Endodermal cell (in vitro differentiated cells): ENCODE data around the gene PLXDC1. TPM values are rescaled to one million over a fixed set of nuclear protein-coding genes. Genes with fewer than 3 reads are reported as not detected.

ENCODE experiments used
- DNase-seq: peaks from one replicate; pipeline ENCODE4 v3.0.0-alpha.2; 2017
- H3K27ac ChIP-seq: 2 replicates; pipeline ENCODE4 v1.5.1; 2013; ENCODE audit warnings: mild to moderate bottlenecking, low read depth, low read length, moderate library complexity
- H3K27me3 ChIP-seq: 2 replicates; pipeline ENCODE4 v1.6.1; 2013; ENCODE audit warnings: mild to moderate bottlenecking, low read length, moderate library complexity; ENCODE audit not compliant: insufficient read depth, control insufficient read depth, poor library complexity, severe bottlenecking
- H3K36me3 ChIP-seq: 2 replicates; pipeline ENCODE4 v1.7.0; 2013; ENCODE audit warnings: mild to moderate bottlenecking, low read length, moderate library complexity; ENCODE audit not compliant: control insufficient read depth, insufficient read depth
- H3K4me1 ChIP-seq: one replicate; pipeline ENCODE4 v1.7.0; 2013; ENCODE audit warnings: low read length; ENCODE audit not compliant: control insufficient read depth, insufficient read depth
- H3K4me3 ChIP-seq: 2 replicates; pipeline ENCODE4 v1.5.1; 2013; ENCODE audit warnings: mild to moderate bottlenecking, low read length, moderate library complexity
- H3K9ac ChIP-seq: 2 replicates; pipeline ENCODE4 v1.6.1; 2013; ENCODE audit warnings: mild to moderate bottlenecking, low read length, moderate library complexity; ENCODE audit not compliant: poor library complexity, severe bottlenecking; ENCODE audit errors: extremely low read depth
- H3K9me3 ChIP-seq: 2 replicates; pipeline ENCODE4 v1.6.1; 2013; ENCODE audit warnings: mild to moderate bottlenecking, low read length, moderate library complexity; ENCODE audit not compliant: control insufficient read depth
- H3K27ac Mint-ChIP-seq: 2 replicates; pipeline ENCODE4 v1.8.0; 2020; ENCODE audit warnings: mixed read lengths
- H3K27me3 Mint-ChIP-seq: 2 replicates; pipeline ENCODE4 v1.8.0; 2021; ENCODE audit warnings: mild to moderate bottlenecking, mixed read lengths; ENCODE audit not compliant: insufficient read depth
- H3K36me3 Mint-ChIP-seq: 2 replicates; pipeline ENCODE4 v1.8.0; 2020; ENCODE audit warnings: low read depth, mixed read lengths
- H3K4me1 Mint-ChIP-seq: 2 replicates; pipeline ENCODE4 v1.8.0; 2020; ENCODE audit warnings: mixed read lengths
- H3K4me3 Mint-ChIP-seq: 2 replicates; pipeline ENCODE4 v1.8.0; 2020; ENCODE audit warnings: mild to moderate bottlenecking, moderate library complexity, mixed read lengths
- H3K9me3 Mint-ChIP-seq: 2 replicates; pipeline ENCODE4 v1.8.0; 2020; ENCODE audit warnings: mild to moderate bottlenecking, mixed read lengths
- CTCF ChIP-seq: fragments of 200-600 bp; sonication (generic); conservative IDR thresholded peaks from 2 replicates; pipeline ENCODE4 v1.5.0; 2021; ENCODE audit warnings: antibody characterized with exemption, mild to moderate bottlenecking
- WGBS, 2 experiments: methylation state at CpG; one replicate each; pipeline versions ENCODE4 v1.1.5 to v1.1.7; 2013; ENCODE audit warnings: missing lambda C conversion rate in 2 of 2, mixed read lengths in 1 of 2; ENCODE audit not compliant: insufficient coverage in 1 of 2, insufficient read length in 1 of 2; 5-methylcytosine and 5-hydroxymethylcytosine counted together
- total RNA-seq, 2 donors: library from RNA; stranded (reverse); fragmentation: NEBNext Ultra II Directional in 1 of 2; extraction: Animal tissue kit (Norgen Biotek cat#: 25700) in 1 of 2; gene quantifications; 2 replicates in 1 of 2; 3 replicates in 1 of 2; pipeline ENCODE4 v1.2.1, GENCODE V29; 2021

PLXDC1 gene
- total RNA-seq, 2 donors from 2014 or later, result 9.0 TPM

GRCh38 chr17:39150104-39150634, 1.3 kb downstream of the PLXDC1 start:
- no peaks in the 10 kb centered on the region for H3K36me3 Mint-ChIP-seq
- H3K4me3 Mint-ChIP-seq, result peak overlapping the region; percentile 95
- H3K36me3 ChIP-seq, result no peaks in the 10 kb centered on the region
- no peak for DNase-seq
- no peak for TF ChIP-seq CTCF
- peaks cover 37% of the 10 kb centered on the region for H3K27me3 ChIP-seq
- no peaks in the 10 kb centered on the region for H3K9me3 Mint-ChIP-seq
- no peaks in the 10 kb centered on the region for H3K4me1 ChIP-seq
- H3K27ac ChIP-seq, result no peak overlapping the region
- no peak overlapping the region for H3K9ac ChIP-seq
- H3K27ac Mint-ChIP-seq, result no peak overlapping the region
- peaks cover 41% of the 10 kb centered on the region for H3K27me3 Mint-ChIP-seq
- no peaks in the 10 kb centered on the region for H3K9me3 ChIP-seq
- WGBS, 2 experiments, result 78 to 87% methylated on average over 3 to 5 of the region's 5 CpGs
- H3K4me1 Mint-ChIP-seq, result peaks cover 5% of the 10 kb centered on the region
- H3K4me3 ChIP-seq, result no peak overlapping the region

GRCh38 chr17:39147221-39148185, 3.9 kb downstream of the PLXDC1 start:
- no peaks in the 10 kb centered on the region for H3K9me3 ChIP-seq
- H3K36me3 ChIP-seq, result no peaks in the 10 kb centered on the region
- H3K27ac ChIP-seq, result no peak overlapping the region
- Mint-ChIP-seq H3K27me3 (peaks cover 41% of the 10 kb centered on the region), H3K4me3 (no peak overlapping the region), H3K36me3 (no peaks in the 10 kb centered on the region), H3K9me3 (no peaks in the 10 kb centered on the region), H3K27ac (no peak overlapping the region), H3K4me1 (peaks cover 5% of the 10 kb centered on the region)
- no peaks in the 10 kb centered on the region for H3K4me1 ChIP-seq
- no peak for TF ChIP-seq CTCF
- 67 to 80% methylated on average over 6 to 13 of the region's 13 CpGs for WGBS, 2 experiments
- no peak overlapping the region for H3K9ac ChIP-seq
- H3K27me3 ChIP-seq, result peaks cover 37% of the 10 kb centered on the region
- no peak overlapping the region for H3K4me3 ChIP-seq
- no peak for DNase-seq

DNA sequence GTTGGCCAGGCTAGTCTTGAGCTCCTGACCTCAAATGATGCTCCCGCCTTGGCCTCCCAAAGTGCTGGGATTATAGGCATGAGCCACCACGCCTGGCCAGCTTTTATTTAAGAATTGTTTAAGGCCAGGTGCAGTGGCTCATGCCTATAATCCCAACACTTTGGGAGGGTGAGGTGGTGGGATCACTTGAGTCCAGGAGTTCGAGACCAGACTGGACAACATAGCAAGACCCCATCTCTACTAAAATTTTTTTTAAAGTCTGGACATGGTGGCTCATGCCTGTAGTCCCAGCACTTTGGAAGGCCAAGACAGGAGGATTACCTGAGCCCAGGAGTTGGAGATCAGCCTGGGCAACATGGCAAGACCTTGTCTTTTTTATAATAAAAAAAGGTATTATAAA, 5.2 kb downstream of the PLXDC1 start:
- DNase-seq, result no peak
- H3K27me3 Mint-ChIP-seq, result peaks cover 33% of the 10 kb centered on the region
- H3K36me3 Mint-ChIP-seq, result no peaks in the 10 kb centered on the region
- H3K9me3 Mint-ChIP-seq, result peaks cover 3% of the 10 kb centered on the region
- TF ChIP-seq CTCF, result no peak
- Histone ChIP-seq H3K4me1 (no peaks in the 10 kb centered on the region), H3K36me3 (no peaks in the 10 kb centered on the region), H3K9me3 (peaks cover 4% of the 10 kb centered on the region), H3K27me3 (peaks cover 26% of the 10 kb centered on the region), H3K27ac (no peak overlapping the region), H3K9ac (no peak overlapping the region), H3K4me3 (no peak overlapping the region)
- no peak overlapping the region for H3K27ac Mint-ChIP-seq
- peaks cover 5% of the 10 kb centered on the region for H3K4me1 Mint-ChIP-seq
- WGBS, 2 experiments, result 84 to 100% methylated on average over 1 to 3 of the region's 3 CpGs
- H3K4me3 Mint-ChIP-seq, result no peak overlapping the region
